Pancreas (tissue), 10 donors: Measurements from ENCODE around the gene GRIK3. TPM values are rescaled to one million over a fixed set of nuclear protein-coding genes. Genes with fewer than 3 reads are reported as not detected.

Experiments used
- ATAC-seq, 4 donors: fragments of 200-7000 bp; cut with Tn5 transposase; one replicate each; pipeline versions ENCODE4 v1.8.0 to v1.9.1; 2020; ENCODE audit warnings: mild to moderate bottlenecking in 4 of 4, moderate library complexity in 4 of 4
- DNase-seq, 6 donors: peaks; one replicate each; pipeline ENCODE4 v3.0.0-alpha.2; 2020
- FAIRE-seq: peaks from 2 replicates; lab custom pipeline; 2012; peaks lifted over from hg19 to GRCh38; lab: Jason Lieb, UNC
- H3K27ac ChIP-seq, 4 donors: fragments of 200-600 bp; sonication (generic); 1 replicate in 3 of 4; 2 replicates in 1 of 4; pipeline versions ENCODE4 v1.5.0 to v1.8.0; 2020
- H3K27me3 ChIP-seq, 4 donors: fragments of 200-600 bp; one replicate each; pipeline ENCODE4 v1.8.0; 2021
- H3K36me3 ChIP-seq, 3 donors: fragments of 200-600 bp; sonication (generic) in 1 of 3; one replicate each; pipeline versions ENCODE4 v1.5.0 to v1.8.0; 2020 to 2021
- H3K4me1 ChIP-seq, 3 donors: fragments of 200-600 bp; one replicate each; pipeline ENCODE4 v1.8.0; 2021
- H3K4me3 ChIP-seq, 4 donors: fragments of 200-600 bp; sonication (generic) in 2 of 4; one replicate each; pipeline versions ENCODE4 v1.5.0 to v1.8.0; 2020 to 2021
- H3K9me3 ChIP-seq, 4 donors: fragments of 200-600 bp; one replicate each; pipeline ENCODE4 v1.8.0; 2021
- WGBS, 2 donors: extraction: QIAGEN DNeasy Blood & Tissue Kit; methylation state at CpG; one replicate each; pipeline ENCODE4 v1.1.7; 2013; 5-methylcytosine and 5-hydroxymethylcytosine counted together
- intact Hi-C, 3 donors: fragments of 100-400 bp; cut with DNase I; formaldehyde crosslinking; loops; one replicate each; pipeline versions ENCODE4 v1.11.1 to v1.14.2; 2022
- polyA plus RNA-seq, 2 donors: library from polyadenylated mRNA; stranded (reverse); fragments of 200-250 nt; gene quantifications; one replicate each; pipeline ENCODE4 v1.2.3, GENCODE V29; 2013
- total RNA-seq, 6 donors: library from RNA; stranded (reverse); fragmentation: NEBNext Ultra II Directional in 4 of 6; extraction: Animal tissue kit (Norgen Biotek cat#: 25700) in 4 of 6; gene quantifications; one replicate each; pipeline versions ENCODE4 v1.2.1 to v1.2.4, GENCODE V29; 2021 to 2023
- TF ChIP-seq, protein P1 (sequence below), 4 donors: fragments of 200-600 bp; sonication (generic) in 3 of 4; IDR thresholded peaks; one replicate each; pipeline versions ENCODE4 v1.5.0 to v1.8.0; 2021; ENCODE audit warnings: antibody characterized with exemption in 4 of 4
- donor health status: healthy with polysubstance abuse.
- donor health status: DM: no; HTN: no; CAD: no; lungs with moderate emphysema.
- donor health status: DM: no; HTN: no; CAD: no.
- donor health status: control.
- donor health status: control.
- donor health status: Bipolar disorder and iron deficiency.
- donor health status: DM: yes; HTN: yes; CAD: no.
- donor health status: DM: no; HTN: no; CAD: no.
- donor health status: DM: no; HTN: no; CAD: no.
- donor health status: DM: yes; HTN: yes; CAD: no.

GRIK3 gene
- total and polyA plus RNA-seq, 8 donors = 0.08 to 0.47 (median 0.23) TPM

DNA sequence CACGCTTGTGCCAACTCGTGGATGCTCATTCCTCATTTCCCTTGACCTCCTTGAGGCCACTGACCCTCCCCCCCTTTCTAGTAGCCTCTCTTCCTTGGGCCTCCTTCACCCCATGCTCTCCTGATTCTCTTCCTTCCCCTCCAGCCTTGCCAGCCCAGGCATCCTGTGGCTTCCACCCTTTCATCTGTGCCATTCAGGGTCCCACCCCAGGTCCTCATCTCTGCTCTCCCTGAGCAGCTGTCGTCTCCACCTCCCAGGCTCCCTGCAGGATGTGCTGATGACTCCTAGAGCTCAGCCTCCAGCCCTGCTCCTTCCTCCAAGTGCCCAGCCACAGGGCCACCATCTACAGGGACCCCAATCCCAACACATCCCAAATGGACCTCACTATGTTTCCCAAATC is 197.4 kb downstream of the GRIK3 start:
- ATAC-seq = no peak
- H3K27ac ChIP-seq = no peak overlapping the region
- no peaks in the 10 kb centered on the region for H3K27me3 ChIP-seq
- no peaks in the 10 kb centered on the region for H3K36me3 ChIP-seq
- FAIRE-seq = no peak
- H3K4me1 ChIP-seq = no peaks in the 10 kb centered on the region
- 22 to 37% methylated on average over 3 of the region's 3 CpGs for WGBS, 2 donors
- intact Hi-C loops = no loop called here
- no peaks in the 10 kb centered on the region for H3K9me3 ChIP-seq
- TF ChIP-seq, protein P1, sequence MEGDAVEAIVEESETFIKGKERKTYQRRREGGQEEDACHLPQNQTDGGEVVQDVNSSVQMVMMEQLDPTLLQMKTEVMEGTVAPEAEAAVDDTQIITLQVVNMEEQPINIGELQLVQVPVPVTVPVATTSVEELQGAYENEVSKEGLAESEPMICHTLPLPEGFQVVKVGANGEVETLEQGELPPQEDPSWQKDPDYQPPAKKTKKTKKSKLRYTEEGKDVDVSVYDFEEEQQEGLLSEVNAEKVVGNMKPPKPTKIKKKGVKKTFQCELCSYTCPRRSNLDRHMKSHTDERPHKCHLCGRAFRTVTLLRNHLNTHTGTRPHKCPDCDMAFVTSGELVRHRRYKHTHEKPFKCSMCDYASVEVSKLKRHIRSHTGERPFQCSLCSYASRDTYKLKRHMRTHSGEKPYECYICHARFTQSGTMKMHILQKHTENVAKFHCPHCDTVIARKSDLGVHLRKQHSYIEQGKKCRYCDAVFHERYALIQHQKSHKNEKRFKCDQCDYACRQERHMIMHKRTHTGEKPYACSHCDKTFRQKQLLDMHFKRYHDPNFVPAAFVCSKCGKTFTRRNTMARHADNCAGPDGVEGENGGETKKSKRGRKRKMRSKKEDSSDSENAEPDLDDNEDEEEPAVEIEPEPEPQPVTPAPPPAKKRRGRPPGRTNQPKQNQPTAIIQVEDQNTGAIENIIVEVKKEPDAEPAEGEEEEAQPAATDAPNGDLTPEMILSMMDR (IDR thresholded peaks at IDR 0.05) = no peak
- H3K4me3 ChIP-seq = no peak overlapping the region
- DNase-seq = no peak

DNA sequence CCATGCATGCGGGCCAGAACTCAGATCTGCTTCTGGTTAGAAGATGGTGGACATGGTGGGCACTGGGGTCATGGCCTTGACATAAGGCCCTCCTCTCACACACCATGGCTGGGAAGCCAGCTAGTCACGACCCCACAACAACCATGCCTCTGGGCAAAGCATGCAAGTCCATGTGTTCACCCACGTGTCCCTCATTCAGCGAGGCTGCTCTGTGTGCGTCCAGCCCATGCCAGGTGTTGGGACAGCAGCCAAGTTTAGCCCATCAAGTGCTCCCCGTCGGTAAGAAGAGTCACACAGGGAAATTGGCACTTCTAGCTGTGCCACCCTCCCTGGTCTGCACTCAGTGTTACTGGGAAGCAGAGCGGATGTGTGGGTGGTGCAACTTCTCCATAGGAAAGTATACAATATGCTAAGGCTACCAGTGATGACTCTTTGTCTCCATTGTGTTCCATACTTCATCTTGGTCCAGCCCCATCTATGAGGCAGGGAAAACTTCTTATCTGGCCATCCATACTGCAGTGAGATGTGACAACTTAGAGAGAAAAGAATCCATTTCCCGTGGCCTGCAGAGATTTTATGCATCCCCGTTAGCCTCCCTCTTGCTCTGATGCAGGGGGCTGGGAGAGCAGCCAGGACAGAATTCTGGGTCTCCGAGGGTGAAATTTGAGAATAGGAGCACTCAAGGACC is 198.0 kb downstream of the GRIK3 start:
- WGBS, 2 donors = 53 to 61% methylated on average over 11 of the region's 11 CpGs
- Histone ChIP-seq H3K27me3 (no peaks in the 10 kb centered on the region), H3K27ac (no peak overlapping the region), H3K4me1 (no peaks in the 10 kb centered on the region), H3K9me3 (no peaks in the 10 kb centered on the region), H3K36me3 (no peaks in the 10 kb centered on the region), H3K4me3 (no peak overlapping the region)
- TF ChIP-seq, protein P1 (IDR thresholded peaks at IDR 0.05) = no peak
- ATAC-seq = no peak
- intact Hi-C loops = no loop called here
- no peak for DNase-seq
- FAIRE-seq = no peak

DNA sequence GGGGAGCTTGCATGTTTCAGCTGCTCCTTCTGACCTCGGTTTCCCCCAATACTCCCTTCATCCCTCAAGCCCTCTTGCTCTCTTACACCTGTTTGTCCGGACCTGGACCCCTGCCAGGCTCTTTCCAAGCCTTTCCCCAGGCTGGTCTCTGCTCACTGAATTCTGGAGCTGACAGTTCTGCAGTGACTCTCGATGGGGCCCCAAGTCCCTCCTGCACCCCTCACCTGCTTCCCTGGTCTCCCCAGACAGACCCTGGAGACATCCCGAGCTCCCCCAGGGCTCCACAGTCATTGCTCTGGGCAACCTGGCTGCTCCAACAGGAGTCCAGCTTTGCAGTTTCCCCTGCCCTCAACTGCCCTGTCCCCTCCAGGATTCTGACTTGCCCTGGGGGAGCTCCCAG is 198.6 kb downstream of the GRIK3 start:
- no peaks in the 10 kb centered on the region for H3K9me3 ChIP-seq
- no peak overlapping the region for H3K27ac ChIP-seq
- TF ChIP-seq, protein P1 (IDR thresholded peaks at IDR 0.05) = no peak
- no peaks in the 10 kb centered on the region for H3K36me3 ChIP-seq
- no peak for DNase-seq
- no peak overlapping the region for H3K4me3 ChIP-seq
- no peak for FAIRE-seq
- 38 to 45% methylated on average over 4 of the region's 4 CpGs for WGBS, 2 donors
- no peaks in the 10 kb centered on the region for H3K27me3 ChIP-seq
- H3K4me1 ChIP-seq = no peaks in the 10 kb centered on the region
- intact Hi-C loops = no loop called here
- ATAC-seq = no peak

DNA sequence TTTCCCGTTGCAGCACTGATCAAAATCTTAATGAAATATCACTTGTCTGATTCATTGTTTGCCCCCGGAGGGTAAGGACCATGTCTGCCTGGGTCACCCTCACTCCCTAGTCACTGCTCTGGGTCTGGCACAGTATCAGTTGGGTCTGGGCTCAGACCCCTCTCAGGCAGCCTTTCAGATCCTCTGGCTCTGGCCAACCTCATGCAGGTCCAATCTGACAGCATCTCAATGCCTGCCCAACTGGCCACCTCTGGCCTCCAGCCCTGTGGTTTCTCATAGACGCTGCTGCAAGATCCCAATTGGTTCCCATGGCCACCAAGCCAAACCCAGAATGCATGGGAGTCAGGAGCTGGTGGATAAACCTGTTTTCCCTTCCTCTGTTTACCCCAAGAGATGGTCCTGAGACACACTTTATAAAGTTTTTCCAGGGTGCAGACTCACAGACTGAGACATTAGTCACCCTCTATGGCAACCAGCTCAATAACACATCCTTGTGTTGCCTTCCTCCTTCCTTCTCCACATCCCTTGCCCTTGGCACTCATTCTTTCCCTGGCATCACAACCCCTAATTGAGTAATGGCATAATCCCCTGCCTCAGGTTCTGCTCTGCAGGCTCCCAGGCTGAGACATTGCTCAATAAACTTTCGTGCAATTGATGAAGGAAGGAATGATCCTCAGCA is 199.2 kb downstream of the GRIK3 start:
- no peak for DNase-seq
- intact Hi-C loops = no loop called here
- Histone ChIP-seq H3K4me1 (no peaks in the 10 kb centered on the region), H3K27ac (no peak overlapping the region), H3K27me3 (no peaks in the 10 kb centered on the region), H3K9me3 (no peaks in the 10 kb centered on the region), H3K4me3 (no peak overlapping the region), H3K36me3 (no peaks in the 10 kb centered on the region)
- WGBS, 2 donors = 41 to 54% methylated on average over 4 of the region's 4 CpGs
- no peak for FAIRE-seq
- TF ChIP-seq, protein P1 (IDR thresholded peaks at IDR 0.05) = no peak
- no peak for ATAC-seq

DNA sequence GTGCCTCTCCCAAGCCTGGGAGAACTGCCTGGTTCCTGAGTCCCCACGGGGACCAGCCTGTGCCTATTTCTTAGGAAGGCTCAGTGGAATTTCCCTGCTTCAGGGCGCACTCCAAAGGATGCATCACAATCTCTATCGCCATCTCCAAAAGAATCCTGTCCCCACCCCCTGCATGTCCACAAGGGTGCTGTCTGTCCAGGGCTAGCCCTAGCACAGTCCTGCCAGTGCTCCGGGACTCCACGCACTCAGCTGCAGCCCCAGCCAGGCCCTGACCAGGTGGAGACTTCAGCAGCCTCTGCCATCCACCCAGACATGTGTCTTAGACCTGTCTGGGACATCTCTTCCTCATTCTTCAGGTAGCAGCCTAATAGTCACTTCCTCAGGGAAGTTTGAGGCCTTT is 199.7 kb downstream of the GRIK3 start:
- TF ChIP-seq, protein P1 (IDR thresholded peaks at IDR 0.05) = no peak
- intact Hi-C loops = no loop called here
- ATAC-seq = no peak
- Histone ChIP-seq H3K36me3 (no peaks in the 10 kb centered on the region), H3K4me3 (no peak overlapping the region), H3K27ac (no peak overlapping the region), H3K9me3 (no peaks in the 10 kb centered on the region), H3K27me3 (no peaks in the 10 kb centered on the region), H3K4me1 (no peaks in the 10 kb centered on the region)
- no peak for DNase-seq
- 67 to 75% methylated on average over 5 of the region's 5 CpGs for WGBS, 2 donors
- FAIRE-seq = no peak
